IPS DF 6.9 (cell line): ENCODE measurements around the gene ARL15.

Experiments used
- DNase-seq: peaks from one replicate; pipeline ENCODE4 v3.0.0-alpha.2; 2013; ENCODE audit warnings: low read depth, low spot score
- H3K27ac ChIP-seq: one replicate; pipeline ENCODE4 v1.5.1; 2013; ENCODE audit warnings: low read length, control low read depth
- H3K27me3 ChIP-seq: 2 replicates; pipeline ENCODE4 v1.6.1; 2013; ENCODE audit warnings: mild to moderate bottlenecking, low read length; ENCODE audit not compliant: control insufficient read depth, insufficient read depth
- H3K36me3 ChIP-seq: 2 replicates; pipeline ENCODE4 v1.6.1; 2013; ENCODE audit warnings: low read length; ENCODE audit not compliant: control insufficient read depth, insufficient read depth
- H3K4me1 ChIP-seq: 2 replicates; pipeline ENCODE4 v1.6.1; 2013; ENCODE audit warnings: low read length; ENCODE audit not compliant: control insufficient read depth, insufficient read depth
- H3K4me3 ChIP-seq: 2 replicates; pipeline ENCODE4 v1.5.1; 2013; ENCODE audit warnings: mild to moderate bottlenecking, low read length
- H3K9me3 ChIP-seq: 2 replicates; pipeline ENCODE4 v1.6.1; 2013; ENCODE audit warnings: low read length, inconsistent platforms; ENCODE audit not compliant: control insufficient read depth, insufficient read depth
- WGBS: extraction: QIAGEN DNeasy Blood & Tissue Kit; methylation state at CpG from one replicate; pipeline ENCODE4 v1.1.7; 2013; ENCODE audit warnings: mixed read lengths, missing lambda C conversion rate; ENCODE audit not compliant: insufficient read length, insufficient coverage; 5-methylcytosine and 5-hydroxymethylcytosine counted together

ARL15 gene

DNA sequence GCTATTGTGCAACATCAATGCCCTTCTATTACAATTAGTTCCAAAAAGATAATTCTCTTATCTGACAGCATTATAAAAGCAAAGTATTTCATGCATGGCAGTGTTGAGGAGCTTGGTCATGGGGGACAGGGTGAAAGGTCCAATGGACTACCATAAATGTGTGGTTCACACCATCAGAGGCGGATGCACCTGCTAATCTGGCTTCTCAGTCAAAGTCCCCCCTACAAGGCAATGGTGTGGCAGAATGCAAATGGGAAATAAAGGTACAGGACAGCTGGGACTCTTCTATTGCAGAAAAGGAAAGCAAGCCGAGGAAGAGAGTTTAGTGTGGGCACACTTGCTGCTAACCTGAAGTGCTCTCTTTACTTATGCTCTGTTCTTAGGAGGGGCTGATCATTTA, 380.8 kb downstream of the ARL15 start:
- H3K36me3 ChIP-seq: no peaks in the 10 kb centered on the region
- H3K9me3 ChIP-seq: no peaks in the 10 kb centered on the region
- H3K27ac ChIP-seq: no peak overlapping the region
- H3K4me1 ChIP-seq: no peaks in the 10 kb centered on the region
- H3K27me3 ChIP-seq: no peaks in the 10 kb centered on the region
- H3K4me3 ChIP-seq: no peak overlapping the region
- WGBS: no CpG with 5 or more reads among the region's 2 CpGs
- no peak for DNase-seq

DNA sequence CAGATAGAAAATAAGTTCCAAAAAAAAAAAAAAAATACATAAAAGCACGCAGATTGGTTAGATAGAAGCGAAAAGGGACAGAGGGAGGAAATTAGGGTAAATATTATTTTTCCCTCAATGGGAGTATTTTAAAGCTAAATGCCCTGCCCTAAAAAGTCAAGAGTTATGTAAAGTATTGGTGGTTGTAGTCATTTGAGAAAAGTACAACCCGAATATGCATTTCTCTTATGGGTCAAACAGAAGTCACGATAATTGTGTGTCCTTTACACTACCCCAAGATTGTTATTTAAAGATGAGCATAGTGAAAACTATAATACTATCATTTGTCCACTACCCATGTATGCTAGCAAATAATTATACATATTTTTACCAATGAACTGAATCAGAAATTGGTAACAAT, 381.2 kb downstream of the ARL15 start:
- no peaks in the 10 kb centered on the region for H3K27me3 ChIP-seq
- H3K4me1 ChIP-seq: no peaks in the 10 kb centered on the region
- DNase-seq: no peak
- H3K27ac ChIP-seq: no peak overlapping the region
- H3K4me3 ChIP-seq: no peak overlapping the region
- WGBS: no CpG with 5 or more reads among the region's 4 CpGs
- H3K36me3 ChIP-seq: no peaks in the 10 kb centered on the region
- H3K9me3 ChIP-seq: no peaks in the 10 kb centered on the region

GRCh38 chr5:53928641-53929040, 381.7 kb downstream of the ARL15 start:
- Histone ChIP-seq H3K36me3 (no peaks in the 10 kb centered on the region), H3K4me1 (no peaks in the 10 kb centered on the region), H3K27ac (no peak overlapping the region), H3K9me3 (no peaks in the 10 kb centered on the region), H3K27me3 (no peaks in the 10 kb centered on the region), H3K4me3 (no peak overlapping the region)
- DNase-seq: no peak
- WGBS: 100% methylated on average over 1 of the region's 6 CpGs

DNA sequence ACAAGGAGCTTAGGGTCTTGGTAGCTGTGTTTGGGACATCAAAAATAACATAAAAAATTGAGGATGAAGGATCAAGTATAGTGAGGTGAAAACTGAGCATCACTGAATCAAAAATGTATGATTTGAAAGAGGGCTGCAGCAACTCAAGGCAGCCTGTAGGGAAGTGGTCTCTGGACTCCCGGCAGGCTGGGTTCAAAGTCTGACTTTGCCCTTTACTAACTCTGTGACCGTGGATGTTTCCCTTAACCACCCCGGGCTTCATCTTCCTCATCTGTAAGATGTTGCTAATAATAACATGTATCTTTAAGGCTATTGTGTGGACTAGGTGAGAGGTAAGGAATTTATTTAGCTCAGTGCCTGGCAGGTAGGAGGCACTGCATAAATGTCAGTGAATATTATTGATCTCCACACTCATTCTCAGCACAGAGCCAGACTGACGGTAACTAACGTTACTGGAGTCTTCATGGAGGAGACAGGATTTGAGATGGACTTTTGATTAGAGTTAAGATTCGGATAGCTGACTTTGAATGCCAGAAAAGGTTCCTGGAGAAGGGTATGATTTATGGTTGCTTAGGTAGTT, 382.6 kb downstream of the ARL15 start:
- no peak for DNase-seq
- H3K36me3 ChIP-seq: no peaks in the 10 kb centered on the region
- WGBS: no CpG with 5 or more reads among the region's 6 CpGs
- H3K27me3 ChIP-seq: no peaks in the 10 kb centered on the region
- no peaks in the 10 kb centered on the region for H3K4me1 ChIP-seq
- no peak overlapping the region for H3K4me3 ChIP-seq
- no peaks in the 10 kb centered on the region for H3K9me3 ChIP-seq
- no peak overlapping the region for H3K27ac ChIP-seq

- no peak for DNase-seq
- Histone ChIP-seq H3K4me3 (no peak overlapping the region), H3K9me3 (no peaks in the 10 kb centered on the region), H3K27me3 (no peaks in the 10 kb centered on the region), H3K27ac (no peak overlapping the region), H3K36me3 (no peaks in the 10 kb centered on the region), H3K4me1 (no peaks in the 10 kb centered on the region)
- no CpG with 5 or more reads among the region's 4 CpGs for WGBS
Observed at GRCh38 chr5:53926026-53926425, 384.3 kb downstream of the ARL15 start.

DNA sequence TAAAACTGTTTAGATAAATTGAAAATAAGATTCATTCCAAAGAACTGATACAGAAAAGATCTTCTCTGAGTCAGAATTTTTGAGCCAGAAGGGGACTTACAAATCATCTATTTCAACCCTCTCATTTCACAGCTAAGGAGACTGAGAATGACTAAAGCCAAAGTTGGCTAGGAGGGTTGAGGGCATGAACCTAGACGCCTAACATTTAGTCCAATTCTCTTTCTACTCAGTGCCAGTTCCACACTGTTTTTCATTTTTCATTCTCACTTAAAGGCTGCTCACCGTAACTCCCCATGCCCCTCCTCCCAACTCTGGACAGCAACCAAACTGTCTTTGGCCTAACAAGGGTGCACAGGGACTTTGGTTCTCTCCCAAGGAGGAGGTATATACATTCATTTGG, 386.0 kb downstream of the ARL15 start:
- Histone ChIP-seq H3K27me3 (no peaks in the 10 kb centered on the region), H3K4me1 (no peaks in the 10 kb centered on the region), H3K36me3 (no peaks in the 10 kb centered on the region), H3K4me3 (no peak overlapping the region), H3K27ac (no peak overlapping the region), H3K9me3 (no peaks in the 10 kb centered on the region)
- no peak for DNase-seq
- WGBS: no CpG with 5 or more reads among the region's 2 CpGs

GRCh38 chr5:53923961-53924360, 386.4 kb downstream of the ARL15 start:
- no CpG with 5 or more reads among the region's 6 CpGs for WGBS
- DNase-seq: no peak
- no peaks in the 10 kb centered on the region for H3K36me3 ChIP-seq
- no peaks in the 10 kb centered on the region for H3K4me1 ChIP-seq
- no peak overlapping the region for H3K4me3 ChIP-seq
- H3K27ac ChIP-seq: no peak overlapping the region
- H3K9me3 ChIP-seq: no peaks in the 10 kb centered on the region
- H3K27me3 ChIP-seq: no peaks in the 10 kb centered on the region

DNA sequence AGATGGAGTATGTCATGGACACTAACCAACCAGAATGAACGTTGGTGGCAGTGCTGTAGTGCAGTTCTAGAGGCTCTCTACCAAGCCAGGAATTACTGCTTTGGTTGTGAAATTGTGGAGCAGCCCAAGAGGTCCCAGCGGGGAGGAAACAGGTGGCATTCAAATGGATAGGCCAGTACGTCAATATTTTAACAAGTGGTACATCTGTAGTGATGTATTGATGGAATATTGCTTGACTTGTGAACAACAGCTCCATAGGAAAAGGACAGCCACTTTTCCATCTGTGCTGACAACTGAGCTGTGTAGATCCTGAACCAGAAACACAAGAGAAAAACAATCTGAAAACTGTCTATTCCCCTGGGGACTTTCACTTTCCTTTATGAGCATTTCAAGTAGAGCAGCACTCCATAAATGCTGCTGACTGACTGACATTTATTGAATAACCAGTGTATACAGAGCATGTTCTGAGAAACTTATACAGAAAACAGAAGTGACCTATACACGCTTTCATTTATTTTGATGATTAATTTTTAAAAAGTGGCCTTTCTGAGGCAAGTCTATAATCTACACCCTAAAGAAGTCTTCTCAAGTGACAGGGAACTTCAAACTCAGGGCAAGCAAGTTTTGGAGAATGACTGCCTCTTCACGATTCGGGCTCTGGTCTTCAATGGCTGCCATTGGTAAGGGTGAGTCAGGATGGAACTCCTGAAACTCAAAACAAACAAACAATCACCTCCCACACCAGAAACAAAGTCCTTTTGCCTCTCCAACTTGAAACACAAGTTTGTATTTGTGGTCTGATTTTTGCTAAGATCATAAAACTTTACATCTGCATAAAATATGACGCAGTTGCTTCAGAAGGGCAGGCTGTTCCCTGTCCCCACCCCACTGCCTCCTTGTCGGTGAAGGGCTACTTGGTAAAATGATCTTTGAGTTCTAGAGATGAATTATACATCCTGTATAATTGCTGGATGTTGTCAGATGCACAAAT, 387.6 kb downstream of the ARL15 start:
- no CpG with 5 or more reads among the region's 8 CpGs for WGBS
- no peaks in the 10 kb centered on the region for H3K36me3 ChIP-seq
- H3K9me3 ChIP-seq: no peaks in the 10 kb centered on the region
- H3K27me3 ChIP-seq: no peaks in the 10 kb centered on the region
- no peak overlapping the region for H3K27ac ChIP-seq
- H3K4me1 ChIP-seq: no peaks in the 10 kb centered on the region; the same call in 1 of the 2 replicates
- no peak overlapping the region for H3K4me3 ChIP-seq
- DNase-seq: no peak

DNA sequence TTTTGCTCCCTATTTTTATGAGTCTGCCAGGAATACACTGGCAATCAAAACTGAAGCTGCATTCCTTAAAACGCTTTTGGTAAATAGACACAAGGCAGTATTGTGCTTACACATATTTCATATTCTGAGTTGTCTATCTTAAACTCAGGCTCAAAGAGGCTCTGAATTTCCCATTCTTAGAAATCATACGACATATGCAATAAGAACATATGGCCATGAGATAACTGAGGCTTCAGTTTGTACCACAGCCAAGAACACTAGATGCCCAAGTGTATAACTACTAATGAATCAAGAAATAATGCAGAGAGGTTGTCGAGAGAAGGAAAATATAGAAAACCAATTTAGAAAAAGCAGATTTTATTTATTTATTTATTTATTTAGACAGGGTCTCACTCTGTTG, 392.5 kb downstream of the ARL15 start:
- WGBS: no CpG with 5 or more reads among the region's 3 CpGs
- Histone ChIP-seq H3K36me3 (no peaks in the 10 kb centered on the region), H3K27ac (no peak overlapping the region), H3K4me3 (no peak overlapping the region), H3K9me3 (no peaks in the 10 kb centered on the region), H3K4me1 (no peaks in the 10 kb centered on the region; the same call in 1 of the 2 replicates), H3K27me3 (no peaks in the 10 kb centered on the region)
- no peak for DNase-seq

GRCh38 chr5:53917095-53917494, 393.3 kb downstream of the ARL15 start:
- H3K9me3 ChIP-seq: no peaks in the 10 kb centered on the region
- DNase-seq: no peak
- no peak overlapping the region for H3K27ac ChIP-seq
- no peaks in the 10 kb centered on the region for H3K36me3 ChIP-seq
- no peaks in the 10 kb centered on the region for H3K27me3 ChIP-seq
- no peak overlapping the region for H3K4me3 ChIP-seq
- no peaks in the 10 kb centered on the region; the same call in 1 of the 2 replicates for H3K4me1 ChIP-seq
